Measurements from ENCODE around the gene GUCA2A.

Gene GUCA2A

DNA sequence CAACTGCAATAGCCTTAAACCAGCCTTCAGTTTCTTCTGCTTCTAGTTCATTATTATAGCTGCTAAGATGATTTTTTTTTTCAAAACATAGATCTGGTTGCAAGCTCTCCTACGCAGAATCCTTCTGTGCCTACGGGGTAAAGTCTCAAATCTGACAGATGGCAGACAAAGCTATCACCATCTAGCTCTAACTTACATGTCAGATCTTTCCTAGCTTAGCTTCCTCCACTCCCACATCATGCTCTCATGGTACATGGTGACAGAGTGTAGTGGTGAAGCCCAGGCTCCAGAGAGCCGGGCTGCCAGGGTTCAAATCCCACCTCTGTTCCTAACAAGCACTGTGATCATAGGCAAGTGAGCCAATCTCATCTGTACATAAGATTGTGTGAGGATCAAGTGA, 35.6 kb downstream of the GUCA2A start:
- DNase-seq = no peak

DNA sequence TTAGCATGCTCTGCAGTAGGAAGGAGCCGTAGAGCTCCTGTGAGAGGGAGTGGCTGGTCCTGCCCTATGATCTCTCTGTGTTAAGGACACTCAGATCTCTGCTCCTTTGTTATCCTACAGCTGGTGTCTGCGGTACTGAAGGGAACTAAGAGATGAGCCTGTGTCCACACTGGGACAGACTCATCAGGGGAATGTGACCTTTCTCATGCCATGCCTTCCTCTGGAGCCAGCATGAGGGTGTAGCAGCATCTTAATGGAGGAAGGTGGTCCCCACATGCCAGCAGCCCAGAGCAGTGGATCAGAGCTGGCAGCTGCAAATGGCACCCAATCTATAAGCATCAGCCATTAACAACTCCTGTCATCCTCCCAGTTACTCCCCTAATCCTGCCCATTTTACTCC, 36.0 kb downstream of the GUCA2A start:
- no peak for DNase-seq

GRCh38 chr1:42127767-42128166, 36.8 kb downstream of the GUCA2A start:
- DNase-seq = no peak

DNA sequence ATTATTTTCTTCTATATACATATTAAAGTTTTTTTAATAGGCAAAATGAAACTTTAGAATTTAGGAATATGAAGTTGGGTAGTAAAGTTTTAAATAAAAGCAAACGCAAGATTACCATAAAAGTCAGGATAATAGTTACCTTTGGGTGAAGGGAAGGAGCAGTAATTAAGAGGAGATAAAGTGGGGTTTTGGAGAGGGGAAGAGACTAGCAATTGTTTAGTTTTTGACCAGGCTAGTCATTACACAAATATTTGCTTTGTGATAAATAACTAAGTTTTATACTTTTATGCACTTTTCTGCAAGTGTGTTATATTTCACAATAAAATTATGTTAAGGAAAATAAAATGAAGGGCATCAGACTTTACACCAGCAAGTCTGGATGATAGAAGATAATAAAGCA, 39.0 kb downstream of the GUCA2A start:
- DNase-seq = no peak

DNA sequence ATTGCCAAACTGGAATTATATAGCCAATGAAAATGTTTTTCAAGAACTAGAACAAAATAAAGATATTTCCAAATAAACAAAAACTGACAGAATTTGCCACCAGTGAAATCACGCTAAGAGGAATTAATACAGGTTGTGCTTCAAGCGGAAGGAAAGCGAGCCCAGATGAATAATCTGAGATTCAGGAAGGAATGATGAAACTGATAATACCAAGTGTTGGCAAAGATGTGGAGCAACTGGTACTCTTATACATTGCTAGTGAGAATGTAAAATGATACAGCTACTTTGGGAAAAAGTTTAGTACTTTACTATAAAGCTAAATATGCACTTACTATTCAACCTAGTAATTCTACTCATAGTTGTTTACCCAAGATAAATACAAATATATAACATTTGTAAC, 42.1 kb downstream of the GUCA2A start:
- DNase-seq = no peak

- DNase-seq = no peak
Observed at GRCh38 chr1:42118125-42118524, 46.4 kb downstream of the GUCA2A start.

DNA sequence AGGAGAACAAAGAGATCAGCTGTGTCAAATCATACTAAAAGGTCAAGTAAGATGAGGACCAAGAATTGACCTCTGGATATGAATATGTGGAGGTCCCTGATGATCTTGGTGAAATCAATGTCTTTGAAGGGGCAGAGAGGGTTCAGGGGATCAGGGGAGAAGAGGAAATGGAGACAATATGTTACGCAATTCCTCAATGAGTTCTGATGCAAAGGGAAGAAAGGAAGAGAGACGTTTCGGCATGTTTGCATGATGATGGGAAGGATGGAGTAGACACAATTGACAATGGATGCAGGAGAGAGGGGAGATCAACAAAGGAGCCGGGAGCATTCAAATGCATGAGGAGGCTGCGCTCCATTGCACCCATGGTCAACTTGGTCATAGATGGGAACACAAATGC, 47.3 kb downstream of the GUCA2A start:
- no peak for DNase-seq

DNA sequence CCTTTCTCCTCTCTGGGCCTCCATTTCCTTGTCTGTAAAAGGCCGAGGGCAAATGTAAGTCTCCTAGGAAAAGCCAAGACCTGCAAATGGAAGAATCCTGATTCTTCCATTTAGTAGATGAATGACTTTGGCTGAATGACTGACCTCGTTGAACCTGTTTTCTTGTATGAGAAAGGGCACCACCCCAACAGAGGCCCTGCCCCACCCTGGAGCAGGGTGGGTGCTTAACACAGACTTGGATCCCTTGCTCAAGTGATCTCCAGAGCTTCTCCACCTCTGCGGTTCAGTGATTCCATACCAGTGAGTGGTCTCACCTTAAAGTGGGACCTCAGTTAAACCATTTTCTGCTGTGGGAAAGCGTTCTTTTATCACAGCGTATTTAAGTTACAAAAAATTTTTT, 50.3 kb downstream of the GUCA2A start:
- DNase-seq = no peak
